CD1c-positive myeloid dendritic cell (primary cell): ENCODE results near the gene OCLN.
"Not testable (repeated sequence)": the region's sequence is repeated elsewhere in the genome, so short reads cannot be mapped to it uniquely, and the experiment has no call there.

Experiments used
- DNase-seq: peaks from one replicate; pipeline ENCODE4 v3.0.0-alpha.2; 2016; ENCODE audit errors: extremely low spot score

The OCLN gene

DNA sequence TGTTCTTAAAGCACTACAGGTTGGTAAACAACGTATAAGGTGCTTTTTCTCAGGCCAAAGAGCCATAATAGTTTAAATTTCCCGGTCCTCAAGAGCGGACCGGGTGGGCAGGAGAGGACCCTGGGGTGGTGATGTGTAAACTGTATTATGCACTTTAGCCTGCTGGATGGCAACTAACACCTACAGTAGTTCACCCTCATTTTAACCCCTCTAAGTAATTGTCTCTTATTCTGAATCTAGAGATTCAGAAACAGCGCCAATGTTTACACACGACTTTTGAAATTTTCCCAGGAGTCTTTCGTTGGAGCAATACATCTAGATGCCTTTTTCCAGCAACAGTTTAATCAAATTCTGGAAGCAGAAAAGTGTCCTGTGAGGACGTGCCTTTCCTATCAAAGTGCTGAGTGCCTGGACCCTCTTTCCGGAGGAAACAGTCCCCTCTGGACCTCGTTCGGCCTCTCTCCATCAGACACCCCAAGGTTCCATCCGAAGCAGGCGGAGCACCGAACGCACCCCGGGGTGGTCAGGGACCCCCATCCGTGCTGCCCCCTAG is 676 bp upstream of the OCLN start:
- no peak for DNase-seq

DNA sequence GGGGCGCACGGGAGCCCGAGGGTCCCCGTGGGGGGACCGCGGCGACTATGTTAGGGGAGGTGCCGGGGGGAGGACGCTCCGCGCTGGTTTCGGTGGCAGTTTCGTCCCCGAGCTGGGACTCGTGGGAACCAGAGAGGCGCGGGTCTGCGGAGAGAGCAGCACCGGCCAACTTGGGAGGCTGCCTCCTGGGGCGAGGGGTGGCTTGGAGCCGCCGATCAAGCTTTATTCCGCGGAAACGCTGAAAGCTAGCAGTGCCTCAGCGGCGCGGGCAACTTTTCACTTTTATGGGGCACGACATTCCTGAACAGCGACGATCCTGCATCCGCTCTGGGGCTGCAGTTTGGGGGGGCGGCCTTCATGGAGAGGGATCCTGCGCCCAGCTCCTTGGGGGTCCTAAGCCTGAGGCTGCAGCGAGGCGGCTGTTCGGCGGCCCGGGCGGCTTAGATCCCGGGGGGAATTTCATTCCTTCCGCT is 369 bp downstream of the OCLN start:
- DNase-seq: peak; percentile 11

DNA sequence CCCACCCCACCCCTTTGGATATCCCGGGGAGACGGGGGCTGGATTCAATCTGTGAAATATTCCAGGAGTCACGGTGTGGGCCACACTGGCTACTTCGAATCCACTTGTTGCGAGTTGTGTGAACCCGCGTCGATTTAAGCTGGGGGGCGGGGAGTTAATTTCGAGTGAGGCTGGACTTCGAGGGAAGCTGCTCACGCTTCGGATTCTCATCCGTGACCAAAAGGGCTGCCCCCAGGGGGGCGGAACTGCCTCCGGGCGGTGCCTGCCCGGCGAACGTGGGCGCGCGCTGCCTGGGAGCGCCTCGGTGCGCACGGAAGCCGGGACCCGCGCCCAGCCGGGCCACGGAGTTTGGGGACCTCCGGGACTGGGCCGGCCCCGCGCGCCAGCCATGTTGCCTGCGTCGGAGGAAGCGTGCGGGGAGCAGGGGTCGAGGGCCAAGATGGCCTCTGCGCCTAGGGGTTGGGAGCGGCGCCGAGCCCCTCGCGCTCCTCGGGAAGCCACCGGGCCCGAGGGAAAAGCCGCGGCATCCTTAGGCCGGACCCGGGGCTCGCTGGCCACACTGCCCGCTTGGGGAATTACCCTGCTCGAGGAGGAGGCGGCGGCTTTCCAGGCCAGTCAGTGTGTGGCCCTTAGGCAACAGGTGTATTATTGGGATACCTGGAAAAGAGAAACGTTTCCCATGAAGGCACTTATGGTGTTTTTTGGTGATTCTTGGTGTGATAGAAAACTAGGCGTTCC is 975 bp downstream of the OCLN start:
- peak; percentile 73 for DNase-seq

DNA sequence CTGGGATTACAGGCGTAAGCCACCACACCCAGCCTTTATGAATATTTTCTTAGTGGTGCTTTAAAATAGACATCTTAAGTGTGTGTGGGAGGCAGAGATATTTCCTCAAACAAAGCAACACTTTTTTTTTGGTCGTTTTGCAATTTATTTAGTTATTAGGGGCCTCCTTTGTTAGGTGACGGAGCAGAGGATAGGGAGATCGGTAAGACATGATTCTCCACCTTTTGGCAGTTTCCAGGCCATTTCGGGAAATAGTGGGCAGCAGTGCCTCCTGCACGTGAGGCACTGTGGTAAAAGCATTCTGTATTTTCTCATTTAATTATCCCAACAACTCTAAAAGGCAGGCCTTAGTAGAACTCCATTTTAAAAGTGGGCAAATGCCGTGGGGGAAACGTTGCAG is 1.9 kb downstream of the OCLN start:
- peak; percentile 17 for DNase-seq

DNA sequence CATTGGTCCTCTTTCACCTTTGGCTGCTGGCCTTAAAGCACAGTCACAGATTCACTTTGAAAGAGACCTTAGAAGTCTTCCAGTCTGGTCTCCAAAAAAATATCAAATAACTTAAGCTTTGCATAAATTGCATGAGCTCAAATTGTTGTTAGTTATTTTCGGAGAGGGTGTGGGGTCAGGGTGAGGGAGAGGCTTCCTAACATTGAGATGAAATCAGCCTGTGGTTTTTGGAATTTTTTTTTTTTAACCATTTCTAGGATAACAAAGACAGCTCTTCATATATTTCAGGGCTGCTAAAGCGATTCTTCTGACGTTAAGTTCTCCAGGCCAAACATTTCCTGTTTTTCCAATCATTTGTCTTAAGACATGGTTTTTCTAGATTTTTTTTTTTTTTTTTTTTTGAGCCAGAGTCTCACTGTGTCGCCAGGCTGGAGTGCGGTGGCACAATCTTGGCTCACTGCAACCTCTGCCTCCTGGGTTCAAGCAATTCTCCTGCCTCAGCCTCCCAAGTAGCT is 4.5 kb downstream of the OCLN start:
- no peak for DNase-seq

DNA sequence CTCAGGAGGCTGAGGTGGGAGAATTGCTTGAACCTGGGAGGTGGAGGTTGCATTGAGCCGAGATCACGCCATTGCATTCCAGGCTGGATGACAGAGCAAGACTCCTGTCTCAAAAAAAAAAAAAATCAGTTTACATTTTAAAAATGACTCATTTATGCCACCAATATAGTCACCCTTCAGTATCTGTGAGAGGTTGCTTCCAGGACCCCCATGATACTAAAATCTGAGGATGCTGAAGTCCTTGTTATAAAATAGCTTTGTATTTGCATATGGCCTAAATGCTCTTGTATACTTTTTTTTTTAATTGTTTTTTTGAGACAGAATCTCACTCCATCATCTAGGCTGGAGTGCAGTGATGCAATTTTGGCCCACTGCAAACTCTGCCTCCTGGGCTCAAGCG is 5.8 kb downstream of the OCLN start:
- DNase-seq: no peak

DNA sequence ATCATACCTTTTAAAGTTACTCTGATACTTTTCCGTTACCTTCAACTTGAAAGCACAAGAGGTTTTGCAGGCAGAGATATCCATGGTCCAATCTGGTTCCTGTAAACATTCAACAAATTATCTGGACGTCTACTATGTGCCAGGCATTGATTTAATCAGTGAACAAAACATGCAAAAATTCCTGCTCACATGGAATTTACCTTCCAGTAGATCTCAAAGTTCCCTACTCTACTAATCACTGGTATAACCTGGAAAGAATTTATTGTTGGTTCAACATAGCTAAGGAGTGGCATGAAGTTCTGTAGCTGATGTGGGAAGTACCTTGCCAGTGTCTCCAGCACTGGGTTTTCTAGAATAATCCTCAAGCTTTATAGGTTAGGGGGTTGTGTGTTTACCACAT is 9.8 kb downstream of the OCLN start:
- no peak for DNase-seq

DNA sequence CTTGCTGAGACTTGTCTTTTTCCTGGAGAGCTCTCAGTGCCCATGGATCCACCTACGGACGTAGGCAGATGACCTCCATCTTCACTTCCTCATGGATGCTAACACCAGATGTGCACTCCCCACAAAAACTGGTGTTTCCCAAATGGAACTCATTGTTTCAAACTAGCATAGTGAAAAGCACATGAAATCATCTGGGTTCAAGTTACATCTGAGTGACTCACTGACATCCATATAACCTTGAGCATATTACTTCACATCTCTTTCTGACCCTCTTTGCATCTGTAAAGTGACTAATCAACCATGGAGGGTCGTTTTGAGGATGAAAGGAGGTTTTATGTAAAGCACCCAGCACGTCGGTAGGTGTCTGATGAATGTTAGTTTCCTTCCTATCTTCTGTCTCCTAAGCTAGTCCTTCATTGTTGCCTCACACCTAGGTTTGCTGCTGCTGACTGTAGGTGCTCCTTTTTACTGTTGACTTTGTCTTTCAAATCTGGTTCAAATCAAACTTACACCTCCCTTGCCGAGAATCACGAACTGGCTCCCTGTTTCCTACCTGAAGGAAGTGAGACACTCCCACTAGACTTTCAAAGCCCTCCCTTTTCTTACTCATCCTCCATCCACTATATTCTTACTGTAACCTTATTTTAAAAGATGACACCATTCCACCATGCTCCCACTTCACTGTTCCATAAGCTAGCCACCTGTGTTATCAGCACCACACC is 10.3 kb downstream of the OCLN start:
- DNase-seq: peak; percentile 10

DNA sequence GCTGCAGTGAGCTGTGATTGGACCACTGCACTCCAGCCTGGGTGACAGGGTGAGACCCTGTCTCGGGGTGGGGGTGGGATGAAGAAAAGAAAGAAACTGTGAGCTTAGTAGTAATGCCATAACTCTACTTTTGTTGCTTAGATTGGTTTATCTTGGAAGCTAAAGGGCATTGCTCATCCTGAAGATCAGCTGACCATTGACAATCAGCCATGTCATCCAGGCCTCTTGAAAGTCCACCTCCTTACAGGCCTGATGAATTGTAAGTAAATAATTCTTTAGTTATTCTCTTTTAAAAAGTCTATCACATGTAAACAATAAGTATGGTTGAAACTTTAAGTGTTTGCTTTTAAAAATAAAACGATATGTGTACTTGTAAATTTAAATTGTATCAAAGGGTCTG is 11.4 kb downstream of the OCLN start:
- no peak for DNase-seq

DNA sequence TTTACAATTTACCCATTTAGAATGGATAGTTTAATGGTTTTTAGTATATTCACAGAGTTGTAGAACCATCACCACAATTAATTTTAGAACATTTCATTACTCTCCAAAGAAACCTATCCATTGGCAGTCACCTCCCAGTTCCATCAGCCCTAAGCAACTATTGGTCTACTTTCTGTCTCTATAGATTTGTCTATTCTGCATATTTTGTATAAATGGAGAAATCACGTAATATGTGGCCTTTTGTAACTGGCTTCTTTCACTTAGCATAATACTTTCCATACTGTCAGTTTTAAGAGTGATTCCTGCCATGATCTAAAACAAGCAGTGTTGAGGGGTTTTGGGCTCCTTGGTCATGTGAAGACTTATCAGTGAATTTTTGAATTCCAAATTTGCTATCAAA is 12.7 kb downstream of the OCLN start:
- DNase-seq: no peak

DNA sequence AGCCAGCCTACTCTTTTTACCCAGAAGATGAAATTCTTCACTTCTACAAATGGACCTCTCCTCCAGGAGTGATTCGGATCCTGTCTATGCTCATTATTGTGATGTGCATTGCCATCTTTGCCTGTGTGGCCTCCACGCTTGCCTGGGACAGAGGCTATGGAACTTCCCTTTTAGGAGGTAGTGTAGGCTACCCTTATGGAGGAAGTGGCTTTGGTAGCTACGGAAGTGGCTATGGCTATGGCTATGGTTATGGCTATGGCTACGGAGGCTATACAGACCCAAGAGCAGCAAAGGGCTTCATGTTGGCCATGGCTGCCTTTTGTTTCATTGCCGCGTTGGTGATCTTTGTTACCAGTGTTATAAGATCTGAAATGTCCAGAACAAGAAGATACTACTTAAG is 16.6 kb downstream of the OCLN start:
- DNase-seq: peak; percentile 22

DNA sequence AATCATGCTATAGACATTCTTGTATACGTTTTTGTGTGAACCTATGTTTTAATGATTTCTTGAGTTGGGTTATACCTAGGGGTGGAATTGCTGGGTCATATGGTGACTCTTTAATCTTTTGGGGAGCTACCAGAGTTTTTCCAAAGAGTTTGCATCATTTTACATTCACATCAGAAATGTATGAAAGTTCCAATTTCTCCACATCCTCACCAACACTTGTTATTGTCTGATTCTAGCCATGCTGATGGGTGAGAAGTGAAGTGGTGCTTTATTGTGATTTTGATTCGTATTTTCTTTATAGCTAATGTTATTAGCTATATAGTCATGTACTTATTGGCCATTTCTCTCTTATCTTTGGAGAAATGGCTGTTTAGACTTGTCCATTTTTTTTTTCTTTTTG is 18.1 kb downstream of the OCLN start:
- no peak for DNase-seq

DNA sequence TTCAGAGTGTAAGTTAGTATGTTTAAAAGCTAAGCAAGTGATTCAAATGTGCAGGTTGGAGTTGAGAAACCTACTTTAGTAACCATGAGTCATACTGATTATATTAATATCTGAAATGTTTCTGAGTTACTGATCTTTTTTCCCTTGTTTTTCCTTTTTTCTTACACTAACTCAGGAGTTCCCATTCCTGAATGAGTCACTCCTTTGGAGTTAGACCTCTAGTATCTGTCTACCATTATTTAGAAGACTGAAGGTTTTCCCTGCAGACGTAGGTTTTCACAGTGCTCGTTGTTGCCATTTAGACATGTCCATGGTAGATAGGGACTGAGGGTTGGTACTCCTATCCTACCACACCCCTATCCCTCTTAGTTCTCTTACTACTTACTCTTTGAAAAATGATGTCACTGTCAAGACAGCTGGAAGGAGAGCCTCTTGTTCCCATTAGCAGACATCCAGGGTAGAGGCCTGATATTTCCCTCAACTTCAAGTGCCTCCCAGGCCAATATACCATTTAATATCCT is 20.2 kb downstream of the OCLN start:
- no peak for DNase-seq

DNA sequence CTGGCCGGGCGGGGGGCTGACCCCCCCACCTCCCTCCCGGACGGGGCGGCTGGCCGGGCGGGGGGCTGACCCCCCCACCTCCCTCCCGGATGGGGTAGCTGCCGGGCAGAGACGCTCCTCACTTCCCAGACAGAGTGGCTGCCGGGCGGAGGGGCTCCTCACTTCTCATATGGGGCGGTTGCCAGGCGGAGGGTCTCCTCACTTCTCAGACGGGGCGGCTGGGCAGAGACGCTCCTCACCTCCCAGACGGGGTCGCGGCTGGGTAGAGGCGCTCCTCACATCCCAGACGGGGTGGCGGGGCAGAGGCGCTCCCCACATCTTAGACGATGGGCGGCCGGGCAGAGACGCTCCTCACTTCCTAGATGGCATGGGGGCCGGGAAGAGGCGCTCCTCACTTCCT is 23.0 kb downstream of the OCLN start:
- not testable (repeated sequence) for DNase-seq

DNA sequence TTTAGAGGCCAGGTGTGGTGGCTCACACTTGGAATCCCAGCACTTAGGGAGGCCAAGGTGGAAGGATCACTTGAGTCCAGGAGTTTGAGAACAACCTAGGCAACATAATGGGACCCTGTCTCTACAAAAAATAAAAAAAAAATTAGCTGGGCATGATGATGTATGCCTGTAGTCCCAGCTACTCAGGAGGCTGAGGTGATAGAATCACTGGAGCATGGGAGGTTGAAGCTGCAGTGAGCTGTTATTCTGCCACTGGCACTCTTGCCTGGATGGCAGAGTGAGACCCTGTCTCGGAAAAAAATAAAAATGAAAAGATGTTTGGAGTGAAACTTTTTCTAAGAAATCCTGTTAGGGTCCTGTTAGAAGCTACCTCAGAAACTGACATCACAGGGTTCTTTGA is 24.2 kb downstream of the OCLN start:
- no peak for DNase-seq

DNA sequence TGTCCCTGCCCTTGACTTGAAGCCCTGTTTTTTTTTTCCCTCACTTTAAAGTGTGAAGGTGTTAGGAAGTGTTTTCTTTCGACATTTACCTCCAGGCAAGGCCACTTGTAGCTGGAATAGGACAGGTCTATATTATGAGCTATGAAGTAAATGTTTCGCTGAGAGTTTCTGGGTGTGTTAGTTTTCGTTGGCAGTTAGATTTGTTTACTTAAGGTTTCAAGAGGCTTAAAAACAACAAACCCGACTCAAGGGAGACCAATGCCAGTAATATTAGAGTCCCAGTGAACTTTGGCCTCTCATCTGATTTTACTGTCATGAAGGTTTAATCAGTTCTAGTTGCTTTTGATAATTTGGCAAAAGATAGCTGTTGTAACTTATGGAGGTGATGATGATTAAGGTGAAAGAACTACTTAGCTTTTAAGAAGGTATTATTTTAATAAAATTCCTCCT is 25.2 kb downstream of the OCLN start:
- DNase-seq: no peak

DNA sequence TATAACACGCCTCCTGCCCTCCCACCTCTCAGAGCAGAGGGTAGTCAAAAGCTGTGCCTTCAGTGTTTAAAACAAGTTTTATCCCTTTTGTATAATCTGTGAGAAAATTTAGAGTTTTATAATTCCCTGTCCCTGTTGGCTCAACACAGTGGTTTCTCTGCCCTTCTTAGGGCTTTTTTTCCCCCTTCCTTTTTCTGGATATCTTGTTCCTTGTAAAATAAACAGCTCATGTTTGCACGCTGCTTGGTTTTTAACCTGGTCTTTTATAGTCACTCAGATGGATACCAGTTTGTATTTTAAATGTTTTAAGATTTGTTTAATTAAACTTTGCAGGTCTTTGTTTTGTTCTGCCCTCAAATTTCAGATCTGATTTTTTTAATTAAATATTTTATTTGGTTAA is 26.7 kb downstream of the OCLN start:
- DNase-seq: no peak

DNA sequence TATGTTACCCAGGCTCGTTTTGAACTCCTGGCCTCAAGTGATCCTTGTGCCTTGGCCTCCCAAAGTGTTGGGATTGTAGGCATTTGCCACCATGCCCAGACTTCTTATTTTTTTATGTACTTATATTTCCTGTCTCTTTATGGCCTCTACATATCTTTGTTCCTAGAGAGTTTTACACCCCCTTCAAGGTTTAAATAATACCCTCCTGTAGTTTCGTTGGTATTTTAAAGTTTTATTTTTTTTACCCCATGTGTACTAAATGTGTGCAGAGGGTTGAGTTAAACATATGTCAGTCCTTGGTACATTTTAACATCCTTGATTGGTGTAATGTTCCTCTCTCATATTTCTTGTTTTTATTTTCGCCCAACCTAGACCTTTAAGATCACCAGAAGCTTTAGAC is 29.4 kb downstream of the OCLN start:
- no peak for DNase-seq

DNA sequence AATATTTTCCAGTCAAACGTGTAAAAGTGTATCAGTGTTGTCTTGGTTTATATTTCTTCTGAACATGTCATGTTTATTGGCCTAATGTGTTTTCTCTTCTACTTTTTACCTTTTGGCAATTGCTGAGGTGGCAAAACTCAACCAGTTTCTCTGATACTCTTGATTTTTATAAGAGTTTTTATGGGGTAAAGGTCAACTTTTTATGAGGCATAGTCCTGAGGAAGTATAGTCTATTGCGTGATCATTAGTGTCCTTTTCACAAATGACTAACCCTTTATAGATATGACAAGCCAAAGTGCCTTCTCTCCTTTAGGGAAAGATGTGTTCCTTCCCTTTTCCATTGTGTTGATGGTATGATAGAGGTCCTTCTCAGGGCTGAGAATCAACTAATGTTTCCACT is 32.9 kb downstream of the OCLN start:
- no peak for DNase-seq

DNA sequence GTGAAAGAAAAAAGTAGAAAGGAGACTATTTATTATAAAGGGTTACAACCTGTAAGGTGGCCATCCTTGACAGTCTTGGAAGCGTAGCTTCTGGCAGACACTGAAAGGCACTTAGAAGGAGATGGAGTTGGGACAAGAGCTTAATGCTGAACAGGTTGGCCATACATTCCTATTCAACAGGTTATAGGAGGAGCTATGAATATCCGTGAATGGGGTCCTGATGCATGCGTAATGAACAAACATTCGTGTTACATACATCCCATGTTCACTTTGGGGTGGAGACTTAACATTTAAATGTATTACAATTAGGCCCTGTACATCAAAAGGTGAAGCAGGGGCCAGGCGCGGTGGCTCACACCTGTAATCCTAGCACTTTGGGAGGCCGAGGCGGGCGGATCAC is 34.1 kb downstream of the OCLN start:
- no peak for DNase-seq

DNA sequence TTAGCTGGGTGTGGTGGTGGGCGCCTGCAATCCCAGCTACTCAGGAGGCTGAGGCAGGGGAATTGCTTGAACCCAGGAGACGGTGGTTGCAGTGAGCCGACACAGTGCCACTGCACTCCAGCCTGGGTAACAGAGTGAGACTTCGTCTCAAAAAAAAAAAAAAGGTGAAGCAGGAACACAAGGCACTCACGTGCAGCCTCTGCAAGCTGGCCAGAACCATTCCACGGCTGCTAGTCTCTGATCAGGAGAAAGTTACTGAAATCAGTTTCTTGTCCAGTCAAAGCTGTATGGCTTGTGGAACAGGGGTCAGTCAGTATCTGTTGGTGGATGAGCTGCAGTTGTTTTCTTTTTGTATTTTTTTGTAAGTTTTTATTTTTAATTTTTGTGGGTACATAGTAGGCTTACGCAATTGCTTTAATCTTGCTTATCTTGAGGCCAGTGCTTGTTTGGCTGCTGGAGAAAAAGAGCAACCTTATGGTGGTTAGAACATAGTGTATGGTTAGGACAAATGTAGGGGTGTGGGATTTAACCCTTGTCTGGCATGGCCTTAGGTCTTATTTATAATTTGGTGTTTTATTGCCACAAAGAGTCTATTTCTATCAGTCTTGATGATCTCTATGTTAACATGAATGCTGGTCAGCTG is 34.7 kb downstream of the OCLN start:
- DNase-seq: no peak

DNA sequence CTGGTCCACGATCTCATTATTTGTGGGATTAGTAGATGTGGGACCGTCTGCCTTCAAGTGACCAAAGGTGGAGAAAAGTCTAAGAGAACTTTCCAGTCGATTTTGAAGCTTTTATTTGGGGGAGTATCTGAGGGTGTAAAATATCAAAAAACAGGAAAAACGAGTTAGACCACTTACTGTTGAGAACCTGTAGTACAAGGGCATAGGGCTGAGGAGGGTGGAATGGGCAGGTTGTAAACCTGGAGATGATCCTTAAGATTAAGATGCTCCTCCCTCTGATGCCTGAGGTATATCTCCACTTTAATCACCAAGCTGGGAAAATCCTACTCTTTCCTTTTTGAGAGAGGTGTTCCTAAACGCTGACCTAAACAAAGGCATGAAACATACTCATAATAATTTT is 35.4 kb downstream of the OCLN start:
- DNase-seq: no peak
